NT2/D1 (cell line): ENCODE measurements around the gene ZBTB22.

Experiments used
- DNase-seq: peaks from one replicate; pipeline ENCODE4 v3.0.0-alpha.2; 2011; ENCODE audit warnings: low read depth, low spot score
- H3K27me3 ChIP-seq: 2 replicates; pipeline ENCODE4 v1.6.0; 2011; ENCODE audit warnings: mild to moderate bottlenecking; ENCODE audit not compliant: insufficient read length, insufficient read depth
- H3K36me3 ChIP-seq: 2 replicates; pipeline ENCODE4 v1.6.1; 2011; ENCODE audit warnings: mild to moderate bottlenecking, low read length, mixed read lengths; ENCODE audit not compliant: insufficient read depth, insufficient read length
- H3K4me1 ChIP-seq: 2 replicates; pipeline ENCODE4 v1.5.1; 2011; ENCODE audit not compliant: insufficient read depth, insufficient read length
- H3K4me3 ChIP-seq: 2 replicates; pipeline ENCODE4 v1.5.1; 2011; ENCODE audit warnings: low read depth; ENCODE audit not compliant: insufficient read length
- H3K9ac ChIP-seq: 2 replicates; pipeline ENCODE4 v1.6.0; 2011; ENCODE audit warnings: low read depth; ENCODE audit not compliant: insufficient read length
- H3K9me3 ChIP-seq: 2 replicates; pipeline ENCODE4 v1.5.1; 2011; ENCODE audit warnings: mild to moderate bottlenecking, low read length; ENCODE audit not compliant: insufficient read depth
- SUZ12 ChIP-seq: IDR thresholded peaks from 2 replicates; pipeline ENCODE4 v1.6.1; 2011; ENCODE audit not compliant: insufficient read length, insufficient read depth; ENCODE audit errors: extremely low read depth
- YY1 ChIP-seq: IDR thresholded peaks from 2 replicates; pipeline ENCODE4 v1.6.1; 2011; ENCODE audit not compliant: insufficient read length, insufficient read depth
- ZNF274 ChIP-seq: IDR thresholded peaks from 2 replicates; pipeline ENCODE4 v1.6.1; 2011; ENCODE audit warnings: mild to moderate bottlenecking, low read depth, low read length

Gene ZBTB22

GRCh38 chr6:33339193-33339592 lies 21.6 kb upstream of the ZBTB22 start:
- DNase-seq: no peak
- H3K36me3 ChIP-seq: no peaks in the 10 kb centered on the region
- peaks cover under 1% of the 10 kb centered on the region for H3K27me3 ChIP-seq
- TF ChIP-seq ZNF274 (no peak), SUZ12 (no peak), YY1 (no peak)
- H3K9ac ChIP-seq: no peak overlapping the region
- H3K9me3 ChIP-seq: no peaks in the 10 kb centered on the region
- no peak overlapping the region for H3K4me3 ChIP-seq
- H3K4me1 ChIP-seq: no peaks in the 10 kb centered on the region

GRCh38 chr6:33336495-33336894 lies 19.0 kb upstream of the ZBTB22 start:
- Histone ChIP-seq H3K4me3 (no peak overlapping the region), H3K36me3 (no peaks in the 10 kb centered on the region), H3K9ac (no peak overlapping the region), H3K4me1 (no peaks in the 10 kb centered on the region), H3K27me3 (no peaks in the 10 kb centered on the region), H3K9me3 (no peaks in the 10 kb centered on the region)
- DNase-seq: no peak
- TF ChIP-seq ZNF274 (no peak), SUZ12 (no peak), YY1 (no peak)

GRCh38 chr6:33335916-33336315 lies 18.4 kb upstream of the ZBTB22 start:
- H3K9me3 ChIP-seq: no peaks in the 10 kb centered on the region
- no peaks in the 10 kb centered on the region for H3K27me3 ChIP-seq
- no peak overlapping the region for H3K9ac ChIP-seq
- H3K36me3 ChIP-seq: no peaks in the 10 kb centered on the region
- no peak overlapping the region for H3K4me3 ChIP-seq
- TF ChIP-seq SUZ12: no peak
- no peak for TF ChIP-seq ZNF274
- TF ChIP-seq YY1: no peak
- no peak for DNase-seq
- H3K4me1 ChIP-seq: no peaks in the 10 kb centered on the region

- no peaks in the 10 kb centered on the region for H3K27me3 ChIP-seq
- H3K9me3 ChIP-seq: no peaks in the 10 kb centered on the region
- TF ChIP-seq YY1 (no peak), ZNF274 (no peak), SUZ12 (no peak)
- no peak overlapping the region for H3K4me3 ChIP-seq
- no peaks in the 10 kb centered on the region for H3K4me1 ChIP-seq
- no peak overlapping the region for H3K9ac ChIP-seq
- H3K36me3 ChIP-seq: no peaks in the 10 kb centered on the region
- no peak for DNase-seq
Observed at GRCh38 chr6:33333666-33334065, 16.1 kb upstream of the ZBTB22 start.

GRCh38 chr6:33330736-33331135 lies 13.2 kb upstream of the ZBTB22 start:
- no peak for DNase-seq
- Histone ChIP-seq H3K36me3 (no peaks in the 10 kb centered on the region), H3K4me1 (no peaks in the 10 kb centered on the region), H3K9ac (no peak overlapping the region), H3K4me3 (no peak overlapping the region), H3K9me3 (no peaks in the 10 kb centered on the region), H3K27me3 (no peaks in the 10 kb centered on the region)
- TF ChIP-seq ZNF274 (no peak), SUZ12 (no peak)

- Histone ChIP-seq H3K9ac (no peak overlapping the region), H3K4me1 (no peaks in the 10 kb centered on the region)
Observed at GRCh38 chr6:33329058-33329457, 11.5 kb upstream of the ZBTB22 start.

GRCh38 chr6:33324125-33324524 lies 6.6 kb upstream of the ZBTB22 start:
- Histone ChIP-seq H3K9me3 (no peaks in the 10 kb centered on the region), H3K36me3 (peaks cover 25% of the 10 kb centered on the region), H3K9ac (peak overlapping the region; percentile 12), H3K4me1 (peaks cover 5% of the 10 kb centered on the region), H3K27me3 (no peaks in the 10 kb centered on the region), H3K4me3 (peak overlapping the region; percentile 66)
- DNase-seq: no peak
- TF ChIP-seq ZNF274 (no peak), YY1 (no peak), SUZ12 (no peak)

More at GRCh38 chr6:33329058-33329457, 11.5 kb upstream of the ZBTB22 start:
- no peak overlapping the region for H3K4me3 ChIP-seq
- no peaks in the 10 kb centered on the region for H3K36me3 ChIP-seq
- no peak for DNase-seq
- no peak for TF ChIP-seq YY1
- TF ChIP-seq SUZ12: no peak
- TF ChIP-seq ZNF274: no peak
- no peaks in the 10 kb centered on the region for H3K9me3 ChIP-seq
- no peaks in the 10 kb centered on the region for H3K27me3 ChIP-seq

- DNase-seq: no peak
- Histone ChIP-seq H3K9ac (peak overlapping the region; percentile 12), H3K4me1 (peaks cover 7% of the 10 kb centered on the region), H3K4me3 (peak overlapping the region; percentile 66), H3K9me3 (no peaks in the 10 kb centered on the region), H3K36me3 (peaks cover 31% of the 10 kb centered on the region), H3K27me3 (no peaks in the 10 kb centered on the region)
- no peak for TF ChIP-seq ZNF274
- no peak for TF ChIP-seq YY1
- TF ChIP-seq SUZ12: no peak
Observed at GRCh38 chr6:33323623-33323948, 6.0 kb upstream of the ZBTB22 start.
